HL-60 (cell line): ENCODE measurements around the gene CCR1.

Experiments
- CTCF ChIP-seq: IDR thresholded peaks from one replicate; pipeline ENCODE4 v1.5.1; 2011; ENCODE audit warnings: low read length, control low read depth, inconsistent platforms; ENCODE audit not compliant: insufficient read depth
- GABPA ChIP-seq: IDR thresholded peaks from 2 replicates; pipeline ENCODE4 v1.6.1; 2012; ENCODE audit warnings: low read depth
- POLR2AphosphoS5 ChIP-seq: IDR thresholded peaks from 2 replicates; pipeline ENCODE4 v1.6.1; 2012; ENCODE audit warnings: low read depth
- REST ChIP-seq: IDR thresholded peaks from 2 replicates; pipeline ENCODE4 v1.6.1; 2012; ENCODE audit warnings: low read depth; ENCODE audit not compliant: insufficient replicate concordance
- SPI1 ChIP-seq: IDR thresholded peaks from 2 replicates; pipeline ENCODE4 v1.6.1; 2012; ENCODE audit warnings: low read depth, mild to moderate bottlenecking, borderline replicate concordance

- TF ChIP-seq REST (no peak), CTCF (no peak), POLR2AphosphoS5 (no peak), SPI1 (no peak), GABPA (no peak)
Measured at GRCh38 chr3:46191730-46192129, 16.4 kb downstream of the CCR1 start.
